GM20431 (cell line): ENCODE data around the gene WBP1.
"Not testable (repeated sequence)": the region's sequence is repeated elsewhere in the genome, so short reads cannot be mapped to it uniquely, and the experiment has no call there.

ENCODE experiments used
- in situ Hi-C: fragments of 300-500 bp; cut with MseI, MboI; formaldehyde crosslinking; loops from one replicate; pipeline ENCODE4 v1.15.0; 2020; ENCODE audit warnings: low sequenced_read_pairs; ENCODE audit not compliant: unreplicated experiment

Gene WBP1

GRCh38 chr2:74448771-74449170, 9.5 kb upstream of the WBP1 start:
- in situ Hi-C loops, result no loop called here

GRCh38 chr2:74450570-74451190, 7.6 kb upstream of the WBP1 start:
- in situ Hi-C loops, result no loop called here

GRCh38 chr2:74454654-74455511, 3.4 kb upstream of the WBP1 start, which contains the start of gene INO80B:
Gene INO80B, plus strand, starts transcription at chr2:74455087. Its CDS starts 30 bp downstream, at chr2:74455117.
- in situ Hi-C loops, result no loop called here

- in situ Hi-C loops, result no loop called here
Measured at GRCh38 chr2:74457129-74457548, 1.1 kb upstream of the WBP1 start.

GRCh38 chr2:74457549-74458131, 598 bp upstream of the WBP1 start:
- in situ Hi-C loops, result no loop called here

GRCh38 chr2:74458938-74459363, 713 bp downstream of the WBP1 start:
- in situ Hi-C loops, result no loop called here

GRCh38 chr2:74459503-74460118, 1.4 kb downstream of the WBP1 start:
- in situ Hi-C loops, result not testable (repeated sequence)

GRCh38 chr2:74460187-74460586, 1.9 kb downstream of the WBP1 start:
- in situ Hi-C loops, result not testable (repeated sequence)

GRCh38 chr2:74461187-74462053, 3.2 kb downstream of the WBP1 start:
- in situ Hi-C loops, result no loop called here

GRCh38 chr2:74462054-74462785, 4.0 kb downstream of the WBP1 start:
- in situ Hi-C loops, result no loop called here

- in situ Hi-C loops, result no loop called here
Measured at GRCh38 chr2:74462786-74463105, 4.5 kb downstream of the WBP1 start.

GRCh38 chr2:74464406-74464805, 6.2 kb downstream of the WBP1 start:
- in situ Hi-C loops, result no loop called here

GRCh38 chr2:74470742-74471141, 12.5 kb downstream of the WBP1 start:
- in situ Hi-C loops, result not testable (repeated sequence)

- in situ Hi-C loops, result no loop called here
Measured at GRCh38 chr2:74471332-74472065, 13.3 kb downstream of the WBP1 start.

GRCh38 chr2:74472086-74472944, 14.1 kb downstream of the WBP1 start, which contains the start of gene MRPL53:
Gene MRPL53, minus strand, starts transcription at chr2:74472680. Its CDS starts 20 bp downstream, at chr2:74472660.
- in situ Hi-C loops, result no loop called here

- in situ Hi-C loops, result no loop called here
Measured at GRCh38 chr2:74472945-74473258, 14.7 kb downstream of the WBP1 start.

- in situ Hi-C loops, result no loop called here
Measured at GRCh38 chr2:74474481-74474880, 16.2 kb downstream of the WBP1 start.

- in situ Hi-C loops, result loop anchor here (25.0 kb wide), 1 partner anchor 112 kb away; no protein-coding TSS in a partner anchor
Measured at GRCh38 chr2:74474899-74475298, 16.7 kb downstream of the WBP1 start.
